Measurements from ENCODE around the gene UBN2.

Gene UBN2

GRCh38 chr7:139355320-139355719 is 124.3 kb downstream of the UBN2 start:
- DNase-seq (ENCODE audit: low read depth in 2 of 2): no peak

All from stimulated activated CD4-positive, alpha-beta T cell treated with anti-CD3 and anti-CD28 coated beads, Interleukin-4, amount 100 ng/mL, for 48 hours (primary cell).